ENCODE data around the gene CDK5RAP3. TPM values are rescaled to one million over a fixed set of nuclear protein-coding genes. Genes with fewer than 3 reads are reported as not detected.
"Not testable (repeated sequence)": the region's sequence is repeated elsewhere in the genome, so short reads cannot be mapped to it uniquely, and the experiment has no call there.

CDK5RAP3 gene
- total and polyA plus RNA-seq, 2 of the 13 experiments (the other 11 are each of a cell fraction or from before 2014, with no cell fraction given): 128 to 154 TPM

GRCh38 chr17:47935468-47935867 is 35.4 kb upstream of the CDK5RAP3 start:
- H3K4me2 ChIP-seq (ENCODE audit: low read depth, low read length): peak overlapping the region; percentile 28; the same call in 1 of the 2 replicates
- in situ Hi-C loops (cut with HindIII; ENCODE audit: extremely low pct_ligation_motif_present, low pct_unique_long_range_greater_than_20kb); intact Hi-C loops (cut with micrococcal nuclease; ENCODE audit: unreplicated experiment); H3K27me3 ChIP-seq (ENCODE audit: control insufficient read depth in 1 of 2, insufficient read depth in 2 of 2, low read length in 2 of 2); H3K36me3 ChIP-seq (replicated peaks in 1 of 2; ENCODE audit: control insufficient read depth in 1 of 2, insufficient read depth in 2 of 2, low read length in 2 of 2); DNase-seq (ENCODE audit: low spot score); H3K9ac ChIP-seq (ENCODE audit: insufficient read depth, low read depth, low read length); H4K20me1 ChIP-seq (ENCODE audit: insufficient read depth, low read length); FAIRE-seq; BruUV-seq (replicated peaks); H3K9me3 ChIP-seq (ENCODE audit: low read length); H3K79me2 ChIP-seq (ENCODE audit: insufficient read depth, low read length); H3K4me3 ChIP-seq (replicated peaks in 1 of 3; ENCODE audit: insufficient read depth in 1 of 3, low read depth in 2 of 3, low read length in 3 of 3); H3K27ac ChIP-seq (ENCODE audit: extremely low read length, insufficient read depth, low read length); ATAC-seq; CTCF ChIA-PET (ENCODE audit: low intra/inter-chr PET ratio, low total read pairs); H2AFZ ChIP-seq (ENCODE audit: low read length): not testable (repeated sequence)
- POLR2A ChIA-PET: interaction anchor here (1.8 kb wide), 1 partner anchor 40 kb away, joined by 6 read pairs; the partner anchor contains the start of gene SP2
- TF ChIP-seq ZGPAT (CRISPR knock-in tag; IDR thresholded peaks at IDR 0.05) (0 out of 2 replicates have a peak, but pooled peaks have one; percentile 24), ZMYM3 (CRISPR knock-in tag; IDR thresholded peaks at IDR 0.05) (0 out of 2 replicates have a peak, but pooled peaks have one; percentile 52), ZNF121 (CRISPR knock-in tag; IDR thresholded peaks at IDR 0.05) (peak; percentile 50; the same call in 1 of the 2 replicates), ZNF770 (CRISPR knock-in tag; IDR thresholded peaks at IDR 0.05) (peak; percentile 88)
- H3K4me1 ChIP-seq (ENCODE audit: insufficient read depth, low read length): peaks cover 68% of the 10 kb centered on the region
- 63% methylated on average over 3 of the region's 3 CpGs for WGBS (ENCODE audit: low lambda C conversion rate)

GRCh38 chr17:47935961-47936360 is 35.0 kb upstream of the CDK5RAP3 start:
- H2AFZ ChIP-seq (ENCODE audit: low read length): no peak overlapping the region
- WGBS (ENCODE audit: low lambda C conversion rate): 82% methylated on average over 5 of the region's 5 CpGs
- intact Hi-C loops (cut with micrococcal nuclease; ENCODE audit: unreplicated experiment) (no loop called here), in situ Hi-C loops (cut with HindIII; ENCODE audit: extremely low pct_ligation_motif_present, low pct_unique_long_range_greater_than_20kb) (no loop called here)
- no peaks in the 10 kb centered on the region for H3K36me3 ChIP-seq (replicated peaks in 1 of 2; ENCODE audit: control insufficient read depth in 1 of 2, insufficient read depth in 2 of 2, low read length in 2 of 2)
- no peak for ATAC-seq
- H3K4me1 ChIP-seq (ENCODE audit: insufficient read depth, low read length): peaks cover 73% of the 10 kb centered on the region
- H3K9ac ChIP-seq (ENCODE audit: insufficient read depth, low read depth, low read length): no peak overlapping the region
- no peaks in the 10 kb centered on the region for H3K79me2 ChIP-seq (ENCODE audit: insufficient read depth, low read length)
- DNase-seq (ENCODE audit: low spot score): no peak
- no peak overlapping the region for H3K4me2 ChIP-seq (ENCODE audit: low read depth, low read length)
- H3K9me3 ChIP-seq (ENCODE audit: low read length): no peaks in the 10 kb centered on the region
- H3K27ac ChIP-seq (ENCODE audit: extremely low read length, insufficient read depth, low read length): no peak overlapping the region
- POLR2A ChIA-PET: interaction anchor here (1.8 kb wide), 1 partner anchor 40 kb away, joined by 6 read pairs; the partner anchor contains the start of gene SP2
- no TSS peak for BruUV-seq (replicated peaks)
- no peaks in the 10 kb centered on the region for H3K27me3 ChIP-seq (ENCODE audit: control insufficient read depth in 1 of 2, insufficient read depth in 2 of 2, low read length in 2 of 2)
- H3K4me3 ChIP-seq (replicated peaks in 1 of 3; ENCODE audit: insufficient read depth in 1 of 3, low read depth in 2 of 3, low read length in 3 of 3): no peak overlapping the region
- H4K20me1 ChIP-seq (ENCODE audit: insufficient read depth, low read length): no peaks in the 10 kb centered on the region
- FAIRE-seq: no peak
- CTCF ChIA-PET (ENCODE audit: low intra/inter-chr PET ratio, low total read pairs): no interaction called here
- TF ChIP-seq RBAK (CRISPR knock-in tag; IDR thresholded peaks at IDR 0.05) (no peak), U2AF1 (optimal IDR thresholded peaks at IDR 0.05; ENCODE audit: low read depth, low read length) (no peak), SYNCRIP (IDR thresholded peaks at IDR 0.05; ENCODE audit: insufficient read depth, low read depth, low read length) (no peak), ZKSCAN8 (CRISPR knock-in tag; IDR thresholded peaks at IDR 0.05; ENCODE audit: borderline replicate concordance) (no peak), ZNF597 (CRISPR knock-in tag; IDR thresholded peaks at IDR 0.05) (no peak), NFKBIZ (CRISPR knock-in tag; IDR thresholded peaks at IDR 0.05) (no peak), MYPOP (CRISPR knock-in tag; IDR thresholded peaks at IDR 0.05) (no peak), ZNF124 (CRISPR knock-in tag; IDR thresholded peaks at IDR 0.05) (no peak), ZNF317 (CRISPR knock-in tag; IDR thresholded peaks at IDR 0.05) (no peak)
